ENCODE results near the gene NHSL1. TPM values are rescaled to one million over a fixed set of nuclear protein-coding genes. Genes with fewer than 3 reads are reported as not detected.

NHSL1 gene
- total RNA-seq, 4 donors from 2014 or later, result 5.4 to 24.3 (median 22.2) TPM

GRCh38 chr6:138485586-138486248 is 13.6 kb downstream of the NHSL1 start:
- no peak for TF ChIP-seq CTCF (IDR thresholded peaks at IDR 0.05; ENCODE audit: low read depth)

GRCh38 chr6:138485005-138485545 is 14.2 kb downstream of the NHSL1 start:
- TF ChIP-seq CTCF (IDR thresholded peaks at IDR 0.05; ENCODE audit: low read depth), result no peak

DNA sequence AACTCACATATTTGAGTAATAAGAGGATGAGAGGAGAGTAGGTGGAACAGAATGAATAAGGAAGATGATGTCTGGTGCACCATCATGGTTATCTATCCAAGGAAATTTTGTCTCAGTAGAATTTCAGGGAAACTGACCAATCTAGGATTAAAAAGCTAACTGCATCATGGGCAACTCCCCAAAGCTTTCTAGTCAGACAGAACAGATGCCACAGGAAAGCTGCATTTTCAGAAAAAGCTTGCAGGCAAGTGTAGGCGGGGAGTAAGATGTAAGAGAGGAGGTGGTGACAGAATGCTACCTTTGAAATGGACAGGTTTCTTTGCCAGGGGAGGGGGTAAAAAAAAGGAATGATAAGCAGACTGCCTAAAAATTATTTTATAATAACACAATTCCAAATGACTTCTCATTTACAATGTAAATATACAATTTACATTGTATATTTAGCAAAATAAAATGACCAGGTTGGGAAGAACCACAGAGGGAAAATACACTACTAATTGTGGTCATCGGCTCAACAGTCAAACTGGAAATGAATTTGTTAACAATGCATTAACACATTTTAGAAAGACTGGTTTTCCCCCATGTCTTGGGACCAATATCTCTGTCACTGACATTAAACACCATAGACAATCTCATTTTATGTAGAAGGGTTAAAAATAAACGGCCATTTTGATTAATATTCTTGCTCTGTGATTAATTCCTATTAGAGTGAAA is 15.1 kb downstream of the NHSL1 start:
- TF ChIP-seq CTCF (IDR thresholded peaks at IDR 0.05; ENCODE audit: low read depth), result no peak

DNA sequence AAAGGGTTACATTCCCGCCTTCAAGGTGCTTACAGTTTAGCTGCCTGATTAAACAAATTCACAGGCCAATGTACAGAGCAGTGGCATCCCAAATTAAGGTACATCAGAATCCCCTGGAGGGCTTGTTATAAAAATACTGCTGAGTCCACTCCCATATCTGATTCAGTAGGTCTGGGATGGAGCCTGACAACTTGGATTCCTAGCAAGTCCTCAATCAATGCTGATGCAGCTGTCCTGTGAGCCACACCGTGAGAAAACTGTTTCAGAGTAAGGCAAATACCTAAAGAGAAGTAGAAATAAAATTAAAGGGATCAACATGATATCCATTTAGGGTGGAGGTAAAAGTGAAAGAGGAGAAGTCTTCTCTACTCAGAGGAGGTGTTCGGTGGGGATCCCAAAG is 16.5 kb downstream of the NHSL1 start:
- no peak for TF ChIP-seq CTCF (IDR thresholded peaks at IDR 0.05; ENCODE audit: low read depth)

DNA sequence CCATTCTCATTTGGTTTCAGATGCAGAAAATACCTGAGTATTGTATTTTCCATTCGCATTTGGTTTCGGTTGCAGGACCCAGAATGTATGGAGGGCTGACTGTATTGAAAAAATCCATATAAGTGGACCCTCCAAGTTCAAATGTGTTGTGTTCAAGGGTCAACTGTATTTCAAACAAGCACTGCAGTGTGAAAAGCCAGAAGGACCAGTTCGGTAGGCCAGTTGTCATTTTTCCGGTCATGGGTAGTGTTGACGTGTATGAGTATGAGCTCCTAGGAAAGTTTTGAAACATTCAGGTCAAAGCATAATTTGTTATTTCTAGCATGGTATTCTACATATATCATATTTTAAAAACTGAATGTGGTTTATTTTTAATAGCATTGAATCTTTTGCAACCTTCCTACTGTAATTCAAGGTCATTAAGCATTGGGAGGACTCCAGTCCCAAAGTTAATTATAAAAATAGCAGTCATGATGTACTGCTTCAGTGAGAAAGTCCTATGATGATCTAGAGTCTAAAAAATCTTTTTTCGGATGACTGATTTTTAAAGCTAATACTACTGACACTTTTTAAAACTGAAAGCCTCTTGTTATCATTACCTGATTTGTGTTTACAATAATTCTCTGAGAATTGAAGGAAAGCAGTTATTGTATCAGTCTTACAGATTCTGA is 18.9 kb downstream of the NHSL1 start:
- no peak for TF ChIP-seq CTCF (IDR thresholded peaks at IDR 0.05; ENCODE audit: low read depth)

DNA sequence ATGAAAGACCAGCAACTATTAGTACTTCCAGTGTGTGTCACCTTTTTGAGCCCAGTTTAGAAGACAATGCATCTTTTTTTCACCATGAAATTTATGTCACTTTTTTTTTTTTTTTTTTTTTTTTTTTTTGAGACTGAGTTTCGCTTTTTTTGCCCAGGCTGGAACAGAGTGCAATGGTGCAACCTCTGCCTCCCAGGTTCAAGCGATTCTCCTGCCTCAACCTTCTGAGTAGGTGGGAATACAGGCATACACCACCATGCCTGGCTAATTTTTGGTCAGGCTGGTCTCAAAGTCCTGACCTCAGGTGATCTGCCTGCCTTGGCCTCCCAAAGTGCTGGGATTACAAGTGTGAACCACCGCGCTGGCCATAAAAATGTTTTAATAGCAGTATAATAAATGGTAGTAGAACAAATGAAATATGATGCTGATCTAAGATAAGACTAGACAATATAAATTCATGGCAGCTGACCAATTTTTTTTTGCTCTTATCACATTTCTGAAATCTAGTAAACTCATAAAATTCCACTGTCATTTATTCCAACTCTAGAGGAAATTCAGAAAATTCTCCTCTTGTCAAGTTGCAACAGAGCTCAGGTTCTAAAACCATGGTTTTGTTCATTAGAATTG is 21.3 kb downstream of the NHSL1 start:
- TF ChIP-seq CTCF (IDR thresholded peaks at IDR 0.05; ENCODE audit: low read depth), result no peak
